ENCODE data around the gene CD14.

DNA sequence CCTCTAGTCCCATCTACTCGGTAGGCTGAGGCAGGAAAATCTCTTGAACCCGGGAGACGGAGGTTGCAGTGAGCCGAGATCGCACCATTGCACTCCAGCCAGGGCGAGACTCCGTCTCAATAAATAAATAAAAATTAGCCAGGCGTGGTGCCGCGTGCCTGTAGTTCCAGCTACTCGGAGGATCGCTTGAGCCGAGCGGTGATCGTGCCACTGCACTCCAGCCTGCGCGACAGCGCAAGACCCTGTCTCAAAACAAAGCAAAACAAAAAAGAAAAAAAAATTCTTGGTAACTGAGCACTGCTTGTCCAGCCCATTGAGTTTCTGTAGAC, 31.0 kb upstream of the CD14 start:
- TF ChIP-seq, protein P1, sequence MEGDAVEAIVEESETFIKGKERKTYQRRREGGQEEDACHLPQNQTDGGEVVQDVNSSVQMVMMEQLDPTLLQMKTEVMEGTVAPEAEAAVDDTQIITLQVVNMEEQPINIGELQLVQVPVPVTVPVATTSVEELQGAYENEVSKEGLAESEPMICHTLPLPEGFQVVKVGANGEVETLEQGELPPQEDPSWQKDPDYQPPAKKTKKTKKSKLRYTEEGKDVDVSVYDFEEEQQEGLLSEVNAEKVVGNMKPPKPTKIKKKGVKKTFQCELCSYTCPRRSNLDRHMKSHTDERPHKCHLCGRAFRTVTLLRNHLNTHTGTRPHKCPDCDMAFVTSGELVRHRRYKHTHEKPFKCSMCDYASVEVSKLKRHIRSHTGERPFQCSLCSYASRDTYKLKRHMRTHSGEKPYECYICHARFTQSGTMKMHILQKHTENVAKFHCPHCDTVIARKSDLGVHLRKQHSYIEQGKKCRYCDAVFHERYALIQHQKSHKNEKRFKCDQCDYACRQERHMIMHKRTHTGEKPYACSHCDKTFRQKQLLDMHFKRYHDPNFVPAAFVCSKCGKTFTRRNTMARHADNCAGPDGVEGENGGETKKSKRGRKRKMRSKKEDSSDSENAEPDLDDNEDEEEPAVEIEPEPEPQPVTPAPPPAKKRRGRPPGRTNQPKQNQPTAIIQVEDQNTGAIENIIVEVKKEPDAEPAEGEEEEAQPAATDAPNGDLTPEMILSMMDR (IDR thresholded peaks at IDR 0.05; ENCODE audit: insufficient read depth, low read length, poor library complexity, severe bottlenecking): no peak
- TF ChIP-seq EZH2phosphoT487 (conservative IDR thresholded peaks at IDR 0.05; ENCODE audit: low read length): no peak
